WTC11 (cell line): Measurements from ENCODE around the gene ANO7.

ENCODE experiments used
- ATF1 ChIP-seq: sonication (generic); formaldehyde crosslinking; IDR thresholded peaks from 2 replicates; pipeline ENCODE4 v1.8.1; 2023; ENCODE audit warnings: mild to moderate bottlenecking, moderate library complexity, missing genetic modification reagents
- ATF3 ChIP-seq: sonication (generic); formaldehyde crosslinking; conservative IDR thresholded peaks from 2 replicates; pipeline ENCODE4 v1.8.1; 2022; ENCODE audit warnings: mild to moderate bottlenecking, missing genetic modification reagents
- CBFB ChIP-seq: sonication (generic); formaldehyde crosslinking; IDR thresholded peaks from 2 replicates; pipeline ENCODE4 v1.8.1; 2022; ENCODE audit warnings: mild to moderate bottlenecking, low read depth, missing genetic modification reagents
- CREB1 ChIP-seq: sonication (generic); formaldehyde crosslinking; IDR thresholded peaks from 2 replicates; pipeline ENCODE4 v1.8.0; 2023; ENCODE audit warnings: mild to moderate bottlenecking, missing genetic modification reagents
- CREM ChIP-seq: sonication (generic); formaldehyde crosslinking; IDR thresholded peaks from 2 replicates; pipeline ENCODE4 v1.8.1; 2022; ENCODE audit warnings: mild to moderate bottlenecking, missing genetic modification reagents, moderate library complexity
- CTCF ChIP-seq: fragments of 200-600 bp; IDR thresholded peaks from 2 replicates; pipeline ENCODE4 v1.8.0; 2022; ENCODE audit warnings: antibody characterized with exemption
- FOXJ3 ChIP-seq: sonication (generic); formaldehyde crosslinking; IDR thresholded peaks from 2 replicates; pipeline ENCODE4 v1.9.0; 2021; ENCODE audit warnings: missing genetic modification reagents, mild to moderate bottlenecking, borderline replicate concordance
- PREB ChIP-seq: sonication (generic); formaldehyde crosslinking; IDR thresholded peaks from 2 replicates; pipeline ENCODE4 v1.8.1; 2022; ENCODE audit warnings: mild to moderate bottlenecking, missing genetic modification reagents, moderate library complexity, borderline replicate concordance
- USF2 ChIP-seq: sonication (generic); formaldehyde crosslinking; IDR thresholded peaks from 2 replicates; pipeline ENCODE4 v1.8.1; 2023; ENCODE audit warnings: mild to moderate bottlenecking, missing genetic modification reagents, moderate library complexity
- ZNF281 ChIP-seq: sonication (generic); formaldehyde crosslinking; IDR thresholded peaks from 2 replicates; pipeline ENCODE4 v1.8.0; 2023; ENCODE audit warnings: mild to moderate bottlenecking, missing genetic modification reagents

- TF ChIP-seq PREB (no peak), ZNF281 (CRISPR knock-in tag) (no peak), USF2 (CRISPR knock-in tag) (no peak), FOXJ3 (CRISPR knock-in tag) (no peak), CTCF (no peak), ATF3 (CRISPR knock-in tag) (no peak), CREM (CRISPR knock-in tag) (no peak), ATF1 (CRISPR knock-in tag) (no peak), CREB1 (CRISPR knock-in tag) (no peak), CBFB (no peak)
Observed at GRCh38 chr2:241228081-241228859, 39.8 kb downstream of the ANO7 start.
